ENCODE results near the gene WNT3A.

The WNT3A gene

DNA sequence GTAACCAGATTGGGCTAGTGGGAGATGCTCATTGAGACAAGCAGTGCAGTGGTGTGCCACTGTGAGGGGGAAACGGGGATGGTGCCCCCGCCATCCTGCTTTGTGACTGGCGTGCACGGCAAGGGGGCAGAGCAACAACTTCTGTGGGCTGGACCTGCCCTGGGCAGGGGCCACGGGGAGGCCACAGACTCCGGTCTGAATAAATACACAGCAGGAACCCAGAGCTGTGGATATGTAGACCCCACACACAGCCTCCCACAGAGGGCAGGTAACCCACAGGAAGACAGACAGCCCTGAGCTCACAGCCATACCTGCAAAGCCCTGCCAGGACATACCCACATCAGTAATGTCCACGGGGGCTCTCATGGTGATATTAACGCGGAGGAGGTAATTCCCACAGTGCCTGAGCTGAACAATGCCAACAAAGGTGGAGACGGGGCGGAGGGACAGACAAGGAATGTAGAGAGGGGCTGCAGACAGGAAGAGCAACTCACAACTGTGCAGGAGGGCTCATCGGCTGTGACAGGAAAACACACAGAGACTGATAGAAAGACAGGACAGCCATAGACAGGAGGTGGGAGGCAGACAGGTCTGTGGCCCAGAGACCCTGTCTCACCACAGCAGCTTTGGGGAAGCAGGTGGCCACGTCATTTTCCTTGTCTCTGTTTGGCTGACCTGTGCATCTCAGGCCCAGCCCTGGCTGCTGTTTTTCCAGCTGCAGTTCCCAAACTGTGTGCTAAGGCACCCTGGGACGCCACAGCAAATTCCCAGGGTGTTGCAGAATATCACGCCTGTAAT is 4.9 kb upstream of the WNT3A start:
- Histone ChIP-seq H3K9me3 (ENCODE audit: severe bottlenecking) (no peaks in the 10 kb centered on the region), H3K36me3 (no peaks in the 10 kb centered on the region), H3K4me3 (ENCODE audit: low read depth, low read length) (no peak overlapping the region), H3K27ac (no peak overlapping the region), H3K27me3 (ENCODE audit: insufficient read depth, low read depth, severe bottlenecking) (peaks cover 16% of the 10 kb centered on the region)
- DNase-seq: no peak
- TF ChIP-seq, protein P1, sequence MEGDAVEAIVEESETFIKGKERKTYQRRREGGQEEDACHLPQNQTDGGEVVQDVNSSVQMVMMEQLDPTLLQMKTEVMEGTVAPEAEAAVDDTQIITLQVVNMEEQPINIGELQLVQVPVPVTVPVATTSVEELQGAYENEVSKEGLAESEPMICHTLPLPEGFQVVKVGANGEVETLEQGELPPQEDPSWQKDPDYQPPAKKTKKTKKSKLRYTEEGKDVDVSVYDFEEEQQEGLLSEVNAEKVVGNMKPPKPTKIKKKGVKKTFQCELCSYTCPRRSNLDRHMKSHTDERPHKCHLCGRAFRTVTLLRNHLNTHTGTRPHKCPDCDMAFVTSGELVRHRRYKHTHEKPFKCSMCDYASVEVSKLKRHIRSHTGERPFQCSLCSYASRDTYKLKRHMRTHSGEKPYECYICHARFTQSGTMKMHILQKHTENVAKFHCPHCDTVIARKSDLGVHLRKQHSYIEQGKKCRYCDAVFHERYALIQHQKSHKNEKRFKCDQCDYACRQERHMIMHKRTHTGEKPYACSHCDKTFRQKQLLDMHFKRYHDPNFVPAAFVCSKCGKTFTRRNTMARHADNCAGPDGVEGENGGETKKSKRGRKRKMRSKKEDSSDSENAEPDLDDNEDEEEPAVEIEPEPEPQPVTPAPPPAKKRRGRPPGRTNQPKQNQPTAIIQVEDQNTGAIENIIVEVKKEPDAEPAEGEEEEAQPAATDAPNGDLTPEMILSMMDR (IDR thresholded peaks at IDR 0.05; ENCODE audit: low read depth, low read length): no peak

DNA sequence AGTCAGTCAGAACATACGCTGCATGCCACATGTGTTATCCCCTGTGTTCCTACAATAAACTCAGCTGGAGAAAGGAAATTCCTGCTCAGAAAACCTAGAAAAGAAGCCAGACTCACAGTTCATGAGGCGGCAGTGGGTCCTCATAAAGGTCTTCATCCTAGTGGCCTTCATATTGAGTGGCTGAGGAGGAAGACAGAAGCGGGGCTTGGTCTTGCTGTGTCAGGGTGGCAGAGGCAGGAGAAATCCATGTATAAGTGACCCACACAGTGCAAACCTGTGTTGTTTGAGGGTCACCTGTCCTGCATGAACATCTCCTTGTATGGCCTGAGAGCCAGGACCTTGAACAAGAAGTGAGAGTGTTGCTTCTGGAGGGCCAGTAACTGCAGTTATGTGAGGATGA is 4.0 kb upstream of the WNT3A start:
- Histone ChIP-seq H3K27me3 (ENCODE audit: insufficient read depth, low read depth, severe bottlenecking) (peaks cover 24% of the 10 kb centered on the region), H3K36me3 (no peaks in the 10 kb centered on the region), H3K9me3 (ENCODE audit: severe bottlenecking) (no peaks in the 10 kb centered on the region), H3K4me3 (ENCODE audit: low read depth, low read length) (no peak overlapping the region), H3K27ac (no peak overlapping the region)
- DNase-seq: no peak
- TF ChIP-seq, protein P1 (IDR thresholded peaks at IDR 0.05; ENCODE audit: low read depth, low read length): no peak

DNA sequence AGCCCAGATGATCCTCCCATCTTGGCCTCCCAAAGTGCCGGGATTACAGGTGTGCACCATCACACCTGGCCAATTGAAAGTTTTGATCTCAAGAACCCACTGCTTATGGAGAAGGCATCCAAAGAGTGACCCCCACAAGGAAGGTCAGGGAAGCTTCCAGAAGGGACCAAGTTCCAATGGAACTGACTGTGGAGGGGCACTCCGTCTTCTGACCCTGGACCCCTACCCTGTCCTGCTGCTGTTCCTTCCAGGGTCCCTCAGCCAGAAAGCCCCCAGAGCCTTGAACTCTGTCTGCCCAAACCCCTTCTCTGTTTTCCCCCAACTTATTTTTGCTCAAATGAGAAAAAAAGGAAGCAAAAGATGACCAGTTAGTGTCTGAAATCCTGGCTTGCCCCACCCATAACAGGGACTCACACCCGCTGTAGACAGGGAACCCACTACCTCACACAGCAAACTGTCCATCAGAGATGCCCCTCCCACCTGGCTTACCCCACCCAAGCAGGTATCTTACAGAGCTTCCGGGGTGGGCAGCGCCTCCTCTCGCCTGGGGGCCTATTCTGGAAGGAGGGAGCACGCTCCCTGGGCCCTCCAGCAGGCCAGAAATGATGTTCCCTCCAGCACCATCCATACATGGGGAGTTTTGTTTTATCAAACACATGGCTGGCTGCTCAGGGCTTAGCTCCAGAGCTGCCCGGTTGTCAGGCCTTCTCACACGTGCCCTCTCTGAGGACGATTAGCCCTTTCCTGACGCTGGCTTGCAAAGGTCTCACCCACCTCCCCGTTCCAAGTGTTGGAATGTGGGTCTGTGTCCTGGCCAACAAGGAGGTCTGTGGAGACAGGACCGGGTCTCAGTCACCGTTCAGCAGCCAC is 3.1 kb upstream of the WNT3A start:
- Histone ChIP-seq H3K27ac (no peak overlapping the region), H3K27me3 (ENCODE audit: insufficient read depth, low read depth, severe bottlenecking) (peaks cover 33% of the 10 kb centered on the region), H3K36me3 (no peaks in the 10 kb centered on the region), H3K9me3 (ENCODE audit: severe bottlenecking) (no peaks in the 10 kb centered on the region), H3K4me3 (ENCODE audit: low read depth, low read length) (no peak overlapping the region)
- DNase-seq: no peak
- TF ChIP-seq, protein P1 (IDR thresholded peaks at IDR 0.05; ENCODE audit: low read depth, low read length): no peak

DNA sequence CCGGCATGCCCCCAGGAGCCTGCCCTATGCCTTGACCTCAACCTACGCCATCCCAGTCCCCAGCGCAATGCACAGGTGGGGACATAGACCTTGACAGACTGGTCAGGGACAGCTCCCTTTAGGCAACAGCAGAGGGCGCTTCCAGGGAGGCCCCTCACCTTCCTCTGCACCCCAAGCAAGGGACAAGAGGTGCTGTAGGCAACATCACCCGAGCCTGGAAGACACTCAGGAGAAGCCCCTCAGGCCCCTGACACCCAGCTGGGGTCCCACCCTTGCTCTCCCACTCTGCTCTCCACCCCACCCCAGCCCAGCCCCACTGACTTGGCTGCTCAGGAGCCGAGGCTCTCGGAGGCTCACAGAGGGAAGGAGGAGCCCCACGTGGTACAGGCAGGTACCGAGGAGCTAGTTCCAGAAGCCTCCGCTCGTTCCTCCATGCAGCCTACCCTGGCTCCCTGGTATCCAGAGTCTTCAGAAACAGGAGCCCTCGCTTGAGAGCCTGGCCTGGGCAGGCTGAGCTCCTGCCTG is 2.4 kb upstream of the WNT3A start:
- TF ChIP-seq, protein P1 (IDR thresholded peaks at IDR 0.05; ENCODE audit: low read depth, low read length): peak; percentile 81
- no peak overlapping the region for H3K27ac ChIP-seq
- no peak overlapping the region for H3K4me3 ChIP-seq (ENCODE audit: low read depth, low read length)
- no peaks in the 10 kb centered on the region for H3K36me3 ChIP-seq
- H3K27me3 ChIP-seq (ENCODE audit: insufficient read depth, low read depth, severe bottlenecking): peaks cover 40% of the 10 kb centered on the region
- DNase-seq: no peak
- H3K9me3 ChIP-seq (ENCODE audit: severe bottlenecking): no peaks in the 10 kb centered on the region

DNA sequence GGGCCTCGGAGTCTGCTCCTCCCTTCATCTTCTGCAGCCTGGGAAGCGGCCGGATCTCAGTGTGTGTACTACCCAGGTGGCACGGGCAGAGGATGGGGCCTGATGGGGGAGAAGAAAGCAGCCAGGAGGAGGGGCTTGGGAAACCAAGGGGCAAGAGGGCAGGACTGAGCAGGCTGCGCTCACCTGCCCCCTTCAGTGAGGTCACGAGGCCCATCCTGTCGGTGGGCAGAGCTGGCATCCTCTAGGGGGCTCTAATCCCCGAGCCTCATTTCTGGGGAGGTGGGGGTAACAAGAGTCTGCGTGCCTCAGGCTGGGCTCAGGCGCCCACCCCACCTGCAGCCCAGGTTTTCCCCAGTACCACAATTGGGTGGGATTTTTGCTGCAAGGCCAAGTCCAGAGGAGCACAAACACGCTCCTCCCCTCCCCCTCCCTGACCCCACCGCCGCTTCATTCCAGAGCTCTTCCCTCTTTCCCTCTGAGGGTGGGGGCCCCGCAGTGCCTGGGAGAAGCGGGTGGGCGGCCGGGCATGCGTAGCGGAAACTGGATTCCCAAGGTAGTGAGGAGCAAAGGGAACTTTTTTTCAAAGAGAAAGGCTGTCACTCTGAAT is 1.8 kb upstream of the WNT3A start:
- Histone ChIP-seq H3K27ac (no peak overlapping the region), H3K36me3 (no peaks in the 10 kb centered on the region), H3K9me3 (ENCODE audit: severe bottlenecking) (no peaks in the 10 kb centered on the region), H3K4me3 (ENCODE audit: low read depth, low read length) (no peak overlapping the region), H3K27me3 (ENCODE audit: insufficient read depth, low read depth, severe bottlenecking) (peaks cover 41% of the 10 kb centered on the region)
- no peak for DNase-seq
- TF ChIP-seq, protein P1 (IDR thresholded peaks at IDR 0.05; ENCODE audit: low read depth, low read length): no peak
